GM18861 (cell line): ENCODE results near the gene FLCN.

Experiments used
- ATAC-seq: cut with Tn5 transposase; IDR thresholded peaks from one replicate; pipeline ENCODE4 v1.9.1; 2021; ENCODE audit not compliant: unreplicated experiment

Gene FLCN

GRCh38 chr17:17236295-17237025 is 508 bp downstream of the FLCN start:
- ATAC-seq, result no peak

- no peak for ATAC-seq
Observed at GRCh38 chr17:17235212-17236174, 1.5 kb downstream of the FLCN start.

- ATAC-seq, result no peak
Observed at GRCh38 chr17:17232303-17232621, 4.7 kb downstream of the FLCN start.

GRCh38 chr17:17231621-17232302 is 5.2 kb downstream of the FLCN start:
- ATAC-seq, result no peak

- no peak for ATAC-seq
Observed at GRCh38 chr17:17229416-17230384, 7.3 kb downstream of the FLCN start.

GRCh38 chr17:17228521-17229279 is 8.3 kb downstream of the FLCN start:
- ATAC-seq, result no peak

DNA sequence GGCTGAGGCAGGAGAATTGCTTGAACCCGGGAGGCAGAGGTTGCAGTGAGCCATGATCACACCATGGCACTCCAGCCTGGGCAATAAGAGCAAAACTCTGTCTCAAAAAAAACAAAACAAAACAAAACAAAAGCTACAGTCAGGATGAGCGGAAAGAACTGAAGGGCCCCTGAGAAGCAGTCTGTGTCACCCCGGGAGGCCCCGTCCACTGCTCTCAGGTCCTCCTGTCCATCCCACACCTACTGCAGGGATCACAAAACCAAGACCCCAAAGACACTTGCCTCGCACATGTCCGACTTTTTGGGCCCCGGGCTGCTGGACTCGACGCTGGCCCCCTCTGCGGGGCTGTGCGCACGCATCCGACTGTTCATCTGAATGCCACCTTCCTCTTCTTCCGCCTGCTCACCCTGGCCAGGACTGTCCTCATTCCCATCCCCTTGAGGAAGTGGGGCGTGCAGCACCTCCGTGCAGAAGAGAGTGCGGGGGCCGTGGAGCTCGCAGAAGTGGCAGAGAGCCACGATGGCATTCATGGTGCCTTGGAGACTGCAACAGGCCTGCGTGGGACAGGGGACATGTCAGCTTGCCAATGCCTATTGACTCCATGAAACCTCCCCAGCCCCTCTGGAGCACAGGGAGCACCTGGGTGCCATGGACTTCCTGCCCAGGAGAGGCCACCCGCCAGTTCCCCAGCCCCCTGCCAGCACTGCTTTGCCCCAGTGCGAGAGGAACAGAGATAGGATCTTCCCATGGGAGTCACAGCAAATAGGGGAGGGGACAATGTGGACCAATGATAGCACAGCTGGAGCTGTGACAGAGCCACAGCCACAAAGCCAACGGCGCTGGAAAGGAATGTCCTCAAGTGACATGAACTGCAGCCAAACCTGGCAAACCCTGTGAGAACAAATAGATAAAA is 9.1 kb downstream of the FLCN start:
- no peak for ATAC-seq

DNA sequence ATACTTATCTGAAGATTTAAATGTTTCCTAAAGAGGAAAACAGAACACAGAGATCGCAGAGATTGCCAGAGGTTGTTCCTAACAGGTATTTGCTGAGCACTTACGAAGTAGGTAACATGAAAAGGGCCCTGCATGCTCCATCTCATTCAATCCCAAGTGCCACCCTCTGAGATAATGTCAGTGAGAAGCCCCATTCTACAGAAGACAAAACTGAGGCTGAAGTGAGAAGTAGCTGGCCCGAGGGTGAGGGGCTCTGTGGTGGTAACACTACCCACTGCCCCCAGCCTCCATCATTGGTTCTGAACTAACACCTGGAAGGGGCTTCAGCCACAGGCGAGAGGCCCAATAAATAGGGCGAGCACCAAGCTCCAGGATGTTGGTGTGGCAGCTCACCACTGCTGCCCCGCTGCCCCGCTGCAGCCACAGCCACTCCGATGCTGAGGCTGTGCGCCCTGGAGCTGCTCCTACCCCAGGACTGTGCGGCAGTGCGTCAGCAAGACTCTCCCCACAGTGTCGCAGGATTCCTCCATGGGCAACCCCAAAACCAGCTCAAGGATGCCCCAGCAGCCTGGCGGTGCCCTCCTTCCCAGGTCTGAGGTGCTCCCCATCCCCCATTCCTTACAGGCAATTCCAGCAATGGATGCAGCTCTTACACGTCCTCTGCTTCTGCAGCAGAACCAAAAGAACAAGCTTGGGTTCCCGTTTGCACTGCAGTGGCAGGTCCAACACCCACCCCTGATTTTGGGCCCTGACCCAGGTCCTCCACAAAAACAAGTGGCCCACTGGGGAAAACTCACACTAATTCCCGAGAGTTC is 10.3 kb downstream of the FLCN start:
- ATAC-seq, result no peak

DNA sequence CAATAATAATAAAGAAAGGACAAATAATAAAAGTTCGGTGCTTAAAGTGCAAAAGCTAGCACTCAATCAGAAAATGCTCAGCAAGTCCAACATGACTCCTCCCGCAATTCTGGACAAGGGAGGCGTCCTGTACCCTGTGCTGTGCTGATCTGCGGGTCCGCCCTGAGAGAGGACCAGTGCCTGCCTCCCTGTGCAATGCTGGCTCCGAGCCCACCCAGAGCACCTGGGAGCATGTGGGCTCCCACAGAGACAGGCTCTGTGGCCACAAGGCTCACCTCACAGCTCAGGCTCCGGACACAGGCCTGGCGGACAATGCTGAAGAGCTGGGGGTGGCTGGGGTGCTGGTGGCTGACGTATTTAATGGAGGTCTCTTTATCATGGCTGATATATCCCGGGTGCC is 11.1 kb downstream of the FLCN start:
- no peak for ATAC-seq

GRCh38 chr17:17224137-17224536 is 12.8 kb downstream of the FLCN start:
- no peak for ATAC-seq

GRCh38 chr17:17223736-17224135 is 13.2 kb downstream of the FLCN start:
- no peak for ATAC-seq

DNA sequence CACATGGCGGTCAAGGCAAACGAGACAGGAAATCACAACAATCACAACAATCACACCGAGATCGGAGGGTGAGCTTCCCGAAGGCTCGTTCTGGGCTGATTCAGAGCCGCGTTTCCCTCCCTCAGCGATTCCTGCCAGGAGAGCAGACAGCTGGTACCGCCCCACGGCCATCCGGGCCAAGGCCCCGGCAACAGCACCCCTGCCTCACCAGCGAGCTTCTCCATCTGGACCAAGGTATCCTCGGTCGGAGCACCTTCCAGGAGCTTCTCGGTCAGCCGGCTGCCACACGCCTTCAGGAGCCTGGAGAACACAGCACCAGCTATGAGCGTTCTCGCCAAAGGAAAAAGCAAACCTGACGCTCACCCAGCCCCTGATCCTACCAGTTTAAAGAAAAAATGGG is 15.6 kb downstream of the FLCN start:
- ATAC-seq, result no peak

GRCh38 chr17:17220529-17220928 is 16.4 kb downstream of the FLCN start:
- no peak for ATAC-seq

DNA sequence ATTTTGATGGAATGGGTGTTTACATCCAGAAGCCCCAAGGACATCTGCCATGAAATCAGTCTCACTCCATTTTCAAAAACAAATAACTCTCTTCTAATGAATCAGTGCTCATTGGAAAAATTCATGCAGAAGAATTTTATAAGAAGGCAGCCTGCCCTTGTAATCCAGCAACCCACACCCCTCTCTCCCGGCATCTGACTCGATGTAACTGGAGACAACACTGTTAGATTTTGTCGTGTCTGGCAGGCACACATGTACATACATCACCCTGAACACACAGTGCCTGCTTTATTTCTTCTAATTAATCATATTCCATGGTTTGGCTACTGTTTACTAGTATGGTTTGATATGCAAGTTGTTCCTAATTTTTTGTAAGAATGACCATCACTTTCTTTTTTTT is 19.0 kb downstream of the FLCN start:
- ATAC-seq, result no peak

DNA sequence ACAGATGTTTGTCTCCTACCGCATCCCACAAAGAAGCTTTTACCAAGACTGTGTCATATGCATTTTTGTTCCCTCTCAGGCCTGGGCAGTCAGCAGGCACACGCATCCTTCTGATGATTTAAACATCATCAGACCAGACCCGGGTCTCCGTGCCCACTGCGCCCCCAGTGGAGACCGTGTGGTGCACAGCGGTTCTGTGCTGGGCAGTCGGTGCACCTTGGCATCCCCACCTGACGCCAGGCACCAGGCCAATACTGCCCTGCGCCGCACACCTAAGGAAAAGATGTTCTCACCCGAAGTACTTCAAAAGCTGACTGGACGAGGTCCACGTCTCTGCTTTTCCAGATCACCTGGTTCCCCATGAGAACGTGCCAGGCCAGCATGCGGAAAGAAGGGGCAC is 20.2 kb downstream of the FLCN start:
- ATAC-seq, result no peak

DNA sequence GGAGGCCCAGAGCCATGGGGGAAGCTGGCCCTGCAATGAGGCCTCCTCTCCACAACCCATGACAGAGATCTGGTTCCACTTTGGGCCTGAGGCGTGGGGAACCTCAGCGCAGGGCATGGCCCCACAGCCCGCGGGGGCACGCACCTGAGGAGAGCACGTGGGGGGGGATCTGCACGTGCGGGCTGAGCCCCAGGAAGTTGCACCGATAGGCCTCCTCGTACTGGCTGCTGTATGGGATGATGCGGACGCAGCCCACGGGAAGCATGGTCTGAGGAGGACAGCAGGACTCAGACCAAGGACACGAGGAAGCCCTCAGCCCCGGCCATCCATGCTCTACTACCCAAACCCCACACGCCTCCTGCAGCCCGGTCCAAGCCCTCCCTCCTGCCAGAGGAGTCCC is 20.7 kb downstream of the FLCN start:
- ATAC-seq, result no peak

GRCh38 chr17:17215575-17215974 is 21.4 kb downstream of the FLCN start:
- ATAC-seq, result no peak
